MM.1S (cell line): ENCODE measurements around the gene ZNF622.

Experiments used
- CTCF ChIP-seq: fragments of 300-600 bp; sonication (generic); IDR thresholded peaks from 2 replicates; pipeline ENCODE4 v1.5.1; 2016; ENCODE audit warnings: antibody characterized with exemption, low read length, mixed read lengths
- EZH2 ChIP-seq: fragments of 300-600 bp; sonication (generic); optimal IDR thresholded peaks from 2 replicates; pipeline ENCODE3; 2017; ENCODE audit warnings: low read depth, mild to moderate bottlenecking, antibody characterized with exemption, low read length, mixed read lengths
- EZH2phosphoT487 ChIP-seq: fragments of 300-600 bp; sonication (generic); IDR thresholded peaks from 2 replicates; pipeline ENCODE4 v1.6.1; 2018; ENCODE audit warnings: antibody characterized with exemption, low read length

GRCh38 chr5:16489322-16489791, 23.8 kb upstream of the ZNF622 start:
- TF ChIP-seq EZH2 (no peak), CTCF (peak; percentile 38), EZH2phosphoT487 (no peak)
